H1 (cell line): ENCODE measurements around the gene CBS. TPM values are rescaled to one million over a fixed set of nuclear protein-coding genes. Genes with fewer than 3 reads are reported as not detected.
"Not testable (repeated sequence)": the region's sequence is repeated elsewhere in the genome, so short reads cannot be mapped to it uniquely, and the experiment has no call there.

Experiments used
- CTCF ChIA-PET: fragments of 300-600 bp; sonication (Branson Sonifier 250); formaldehyde crosslinking; loops from one replicate; lab custom pipeline; 2021; ENCODE audit not compliant: partially characterized antibody; lab: Charles Lee
- POLR2A ChIA-PET: fragments of 300-600 bp; sonication (Branson Sonifier 250); formaldehyde crosslinking; loops from one replicate; lab custom pipeline; 2021; ENCODE audit warnings: inconsistent platforms; ENCODE audit not compliant: partially characterized antibody; lab: Charles Lee
- DNase-seq, 2 experiments: peaks; one replicate each; pipeline versions ENCODE4 v3.0.0 to v3.0.0-alpha.2; 2010 to 2022; ENCODE audit warnings: low spot score in 2 of 2, low read depth in 1 of 2, mixed read lengths in 1 of 2
- FAIRE-seq: peaks from 2 replicates; lab custom pipeline; 2011; peaks lifted over from hg19 to GRCh38; lab: Jason Lieb, UNC
- H2AFZ ChIP-seq: 2 replicates; pipeline ENCODE4 v1.8.1; 2012; ENCODE audit warnings: low read length, inconsistent platforms
- H2AK5ac ChIP-seq: 2 replicates; pipeline ENCODE4 v1.6.1; 2013; ENCODE audit warnings: low read depth, low read length
- H2BK120ac ChIP-seq: replicated peaks from 2 replicates; pipeline ENCODE3; 2013; ENCODE audit warnings: low read depth, low read length, inconsistent platforms
- H2BK12ac ChIP-seq: 2 replicates; pipeline ENCODE4 v1.6.1; 2013; ENCODE audit warnings: low read depth, low read length
- H2BK15ac ChIP-seq: 2 replicates; pipeline ENCODE4 v1.6.1; 2013; ENCODE audit warnings: low read length
- H2BK20ac ChIP-seq: 2 replicates; pipeline ENCODE4 v1.6.1; 2013; ENCODE audit warnings: low read length
- H2BK5ac ChIP-seq: 2 replicates; pipeline ENCODE4 v1.6.1; 2013; ENCODE audit warnings: low read depth, low read length
- H3K14ac ChIP-seq: 2 replicates; pipeline ENCODE4 v1.6.1; 2013; ENCODE audit warnings: inconsistent platforms; ENCODE audit not compliant: insufficient read length
- H3K18ac ChIP-seq: 2 replicates; pipeline ENCODE4 v1.6.1; 2013; ENCODE audit warnings: low read length; ENCODE audit errors: extremely low read depth
- H3K23ac ChIP-seq: 2 replicates; pipeline ENCODE4 v1.6.1; 2013; ENCODE audit warnings: inconsistent platforms; ENCODE audit not compliant: insufficient read length
- H3K23me2 ChIP-seq: 2 replicates; pipeline ENCODE4 v1.6.1; 2013; ENCODE audit warnings: low read depth, low read length
- H3K27ac ChIP-seq: 2 replicates; pipeline ENCODE4 v1.6.1; 2011; ENCODE audit warnings: low read depth, low read length, inconsistent platforms
- H3K27me3 ChIP-seq, 4 experiments: replicated peaks in 1 of 4; 1 replicate in 1 of 4; 2 replicates in 3 of 4; pipeline versions ENCODE4 v1.6.1 to v1.8.1; 2011 to 2013; ENCODE audit warnings: low read length in 3 of 4, mild to moderate bottlenecking in 3 of 4, inconsistent platforms in 2 of 4, mixed read lengths in 2 of 4, moderate library complexity in 1 of 4; ENCODE audit not compliant: control insufficient read depth in 3 of 4, insufficient read depth in 3 of 4; ENCODE audit errors: extremely low read depth in 1 of 4
- H3K36me3 ChIP-seq, 4 experiments: 2 replicates each; pipeline versions ENCODE4 v1.6.1 to v1.8.1; 2011 to 2013; ENCODE audit warnings: mild to moderate bottlenecking in 4 of 4, low read length in 3 of 4, moderate library complexity in 2 of 4, control low read depth in 1 of 4, inconsistent platforms in 1 of 4; ENCODE audit not compliant: insufficient read depth in 4 of 4, control insufficient read depth in 2 of 4
- H3K4ac ChIP-seq: replicated peaks from 2 replicates; pipeline ENCODE3; 2013; ENCODE audit warnings: low read length, low read depth, mixed read lengths, inconsistent platforms; ENCODE audit not compliant: insufficient read length
- H3K4me1 ChIP-seq, 4 experiments: replicated peaks in 1 of 4; 1 replicate in 1 of 4; 2 replicates in 3 of 4; pipeline versions ENCODE4 v1.6.1 to v1.8.1; 2011 to 2013; ENCODE audit warnings: low read length in 3 of 4, inconsistent platforms in 2 of 4, mixed read lengths in 1 of 4; ENCODE audit not compliant: insufficient read depth in 4 of 4, control insufficient read depth in 3 of 4
- H3K4me2 ChIP-seq, 2 experiments: 2 replicates each; pipeline versions ENCODE4 v1.6.1 to v1.8.1; 2011 to 2013; ENCODE audit warnings: low read depth in 2 of 2, low read length in 2 of 2, control low read depth in 1 of 2, inconsistent platforms in 1 of 2, mild to moderate bottlenecking in 1 of 2; ENCODE audit not compliant: insufficient read depth in 1 of 2
- H3K4me3 ChIP-seq, 4 experiments: fragments of 200-600, 300-600 bp in 1 of 4; sonication (generic), shearing (Covaris generic), sonication (Bioruptor Twin) in 1 of 4; 2 replicates each; pipeline versions ENCODE4 v1.5.1 to v1.8.1; 2011 to 2016; ENCODE audit warnings: low read length in 4 of 4, low read depth in 3 of 4, control low read depth in 2 of 4, inconsistent platforms in 2 of 4, mild to moderate bottlenecking in 2 of 4, mixed read lengths in 1 of 4, moderate library complexity in 1 of 4; ENCODE audit not compliant: insufficient read depth in 2 of 4; ENCODE audit errors: extremely low read depth in 1 of 4
- H3K56ac ChIP-seq: replicated peaks from 2 replicates; pipeline ENCODE3; 2013; ENCODE audit warnings: low read depth, mild to moderate bottlenecking, mixed read lengths, low read length, inconsistent platforms; ENCODE audit not compliant: insufficient read length
- H3K79me1 ChIP-seq: 2 replicates; pipeline ENCODE4 v1.6.1; 2013; ENCODE audit warnings: low read depth, low read length, control low read depth
- H3K79me2 ChIP-seq, 2 experiments: 2 replicates each; pipeline versions ENCODE4 v1.6.1 to v1.8.1; 2012 to 2013; ENCODE audit warnings: low read length in 2 of 2, mild to moderate bottlenecking in 2 of 2, inconsistent platforms in 1 of 2; ENCODE audit not compliant: insufficient read depth in 2 of 2, control insufficient read depth in 1 of 2
- H3K9ac ChIP-seq, 4 experiments: replicated peaks in 1 of 4; 1 replicate in 1 of 4; 2 replicates in 3 of 4; pipeline versions ENCODE4 v1.6.1 to v1.8.1; 2011 to 2013; ENCODE audit warnings: low read depth in 3 of 4, low read length in 3 of 4, control low read depth in 2 of 4, mild to moderate bottlenecking in 2 of 4, moderate library complexity in 2 of 4, inconsistent platforms in 1 of 4; ENCODE audit errors: extremely low read depth in 1 of 4
- H3K9me3 ChIP-seq, 2 experiments: 2 replicates each; pipeline versions ENCODE4 v1.6.1 to v1.8.1; 2012 to 2013; ENCODE audit warnings: mild to moderate bottlenecking in 2 of 2, moderate library complexity in 2 of 2, control low read depth in 1 of 2, inconsistent platforms in 1 of 2, low read depth in 1 of 2, low read length in 1 of 2, mixed read lengths in 1 of 2; ENCODE audit not compliant: insufficient read depth in 2 of 2
- H4K20me1 ChIP-seq, 2 experiments: replicated peaks in 1 of 2; 2 replicates each; pipeline versions ENCODE3 to v1.8.1; 2011 to 2013; ENCODE audit warnings: inconsistent platforms in 2 of 2, low read length in 2 of 2, mild to moderate bottlenecking in 1 of 2; ENCODE audit not compliant: insufficient read depth in 2 of 2, control insufficient read depth in 1 of 2
- H4K5ac ChIP-seq: 2 replicates; pipeline ENCODE4 v1.6.1; 2013; ENCODE audit warnings: low read length, low read depth, mixed read lengths, inconsistent platforms; ENCODE audit not compliant: insufficient read length
- H4K8ac ChIP-seq: 2 replicates; pipeline ENCODE4 v1.8.0; 2013; ENCODE audit warnings: mild to moderate bottlenecking, moderate library complexity, low read length, inconsistent platforms; ENCODE audit not compliant: insufficient read depth; ENCODE audit errors: extremely low read depth
- H4K91ac ChIP-seq: replicated peaks from 2 replicates; pipeline ENCODE3; 2013; ENCODE audit warnings: low read length, mixed read lengths, inconsistent platforms; ENCODE audit not compliant: insufficient read length
- WGBS, 2 experiments: shearing (Covaris generic) in 1 of 2; methylation state at CpG; one replicate each; pipeline versions ENCODE4 v1.1.6 to v1.1.7; 2013 to 2015; ENCODE audit warnings: low lambda C conversion rate in 2 of 2, mixed read lengths in 2 of 2, inconsistent platforms in 1 of 2, low coverage in 1 of 2, missing lambda C conversion rate in 1 of 2; ENCODE audit not compliant: insufficient replicate concordance in 2 of 2, insufficient coverage in 1 of 2, insufficient read length in 1 of 2; ENCODE audit errors: extremely low coverage in 1 of 2, missing lambda C conversion rate in 1 of 2; 5-methylcytosine and 5-hydroxymethylcytosine counted together
- polyA plus RNA-seq, 7 experiments: library from polyadenylated mRNA; depleted of rRNA in 3 of 7; stranded (reverse) in 5 of 7; unstranded in 2 of 7; fragments of >200 nt in 5 of 7; fragments of 200-250 nt in 2 of 7; gene quantifications; 1 replicate in 5 of 7; 2 replicates in 1 of 7; 4 replicates in 1 of 7; pipeline versions ENCODE4 v1.2.1 to v1.2.3, GENCODE V29; 2011 to 2013; ENCODE audit warnings: missing spikeins in 2 of 7, mixed read lengths in 2 of 7
- total RNA-seq: library from RNA; stranded (reverse); fragmentation: NEBNext Ultra II Directional; extraction: Animal tissue kit (Norgen Biotek cat#: 25700); gene quantifications from 2 replicates; pipeline ENCODE4 v1.2.1, GENCODE V29; 2021

The CBS gene
- total and polyA plus RNA-seq, 2 of the 8 experiments (the other 6 are each of a cell fraction or from before 2014, with no cell fraction given) = 114 to 455 TPM

- H2BK5ac ChIP-seq, H3K4me2 ChIP-seq, POLR2A ChIA-PET, CTCF ChIA-PET, H3K9me3 ChIP-seq, H3K14ac ChIP-seq, H3K4me3 ChIP-seq, H3K79me2 ChIP-seq, H4K8ac ChIP-seq, H2BK12ac ChIP-seq, H2BK120ac ChIP-seq, H3K27me3 ChIP-seq, FAIRE-seq, H4K5ac ChIP-seq, H3K23me2 ChIP-seq, H3K27ac ChIP-seq, H2AK5ac ChIP-seq, H4K20me1 ChIP-seq, H2AFZ ChIP-seq, H3K9ac ChIP-seq, H3K36me3 ChIP-seq, H2BK20ac ChIP-seq, DNase-seq, H3K56ac ChIP-seq, H3K4ac ChIP-seq, H3K4me1 ChIP-seq, H2BK15ac ChIP-seq, H3K23ac ChIP-seq, H3K79me1 ChIP-seq, H4K91ac ChIP-seq, H3K18ac ChIP-seq: not testable (repeated sequence)
- no CpG with 5 or more reads among the region's 74 CpGs for WGBS, 2 experiments
Measured at GRCh38 chr21:43074401-43075169, 1.1 kb downstream of the CBS start.

GRCh38 chr21:43072742-43073141, 2.9 kb downstream of the CBS start:
- H3K4me1 ChIP-seq, POLR2A ChIA-PET, H2BK15ac ChIP-seq, H4K5ac ChIP-seq, CTCF ChIA-PET, H2BK120ac ChIP-seq, H3K79me2 ChIP-seq, H2BK20ac ChIP-seq, H3K4ac ChIP-seq, H3K23me2 ChIP-seq, H3K23ac ChIP-seq, H3K9ac ChIP-seq, H4K91ac ChIP-seq, H3K36me3 ChIP-seq, FAIRE-seq, H3K9me3 ChIP-seq, H3K18ac ChIP-seq, H2BK5ac ChIP-seq, H3K4me2 ChIP-seq, H3K27ac ChIP-seq, H3K27me3 ChIP-seq, H4K8ac ChIP-seq, DNase-seq, H2BK12ac ChIP-seq, H2AFZ ChIP-seq, H3K4me3 ChIP-seq, H3K14ac ChIP-seq, H3K56ac ChIP-seq, H4K20me1 ChIP-seq, H3K79me1 ChIP-seq, H2AK5ac ChIP-seq: not testable (repeated sequence)
- WGBS, 2 experiments = no CpG with 5 or more reads among the region's 11 CpGs
